ENCODE results near the gene GNAS-AS1. TPM values are rescaled to one million over a fixed set of nuclear protein-coding genes. Genes with fewer than 3 reads are reported as not detected.

GNAS-AS1 gene
- total RNA-seq, 4 donors from 2014 or later = 0.55 to 1.1 TPM; not detected in 2

- in situ Hi-C loops (cut with MboI; ENCODE audit: low pct_ligation_motif_present in 1 of 4, low pct_unique_long_range_greater_than_20kb in 1 of 4, low sequenced_read_pairs in 3 of 4) = no loop called here
- Histone ChIP-seq H3K9me3 (no peaks in the 10 kb centered on the region), H3K36me3 (no peaks in the 10 kb centered on the region), H3K27ac (no peak overlapping the region), H3K27me3 (peaks cover 6% of the 10 kb centered on the region), H3K4me3 (no peak overlapping the region), H3K4me1 (no peaks in the 10 kb centered on the region)
- WGBS, 2 donors (ENCODE audit: low coverage in 1 of 2) = 80% methylated on average over 11 of the region's 11 CpGs; no CpG with 5 or more reads in 1 of the 2 donors
- TF ChIP-seq CTCF (IDR thresholded peaks at IDR 0.05) = no peak
- no peak for TF ChIP-seq POLR2AphosphoS5 (IDR thresholded peaks at IDR 0.05)
- no peak for TF ChIP-seq EP300 (IDR thresholded peaks at IDR 0.05; ENCODE audit: low read depth)
- no peak for DNase-seq
- intact Hi-C loops (cut with DNase I; ENCODE audit: low total_unique reads) = no loop called here
These were observed 35.3 kb downstream of the GNAS-AS1 start for GRCh38 chr20:58815448-58815847.

DNA sequence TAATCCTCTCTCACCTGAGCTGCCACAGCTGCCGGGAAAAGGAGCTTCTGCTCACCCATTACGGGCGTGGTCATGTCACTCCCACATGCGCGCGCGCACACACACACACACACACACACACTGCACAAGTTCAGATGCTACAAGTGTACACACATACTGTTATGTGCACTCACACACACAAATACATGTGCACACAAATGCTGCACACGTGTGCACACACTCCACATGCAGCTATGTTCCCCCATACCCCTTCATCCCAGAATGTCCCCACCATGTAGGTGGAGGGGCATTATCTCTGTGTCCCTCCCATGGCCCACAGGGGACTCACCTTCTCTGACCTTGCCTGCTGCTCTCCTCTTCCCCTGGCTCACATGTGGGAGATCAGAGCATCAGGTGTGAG, 37.3 kb downstream of the GNAS-AS1 start:
- H3K9me3 ChIP-seq = no peaks in the 10 kb centered on the region
- no peak for DNase-seq
- no peaks in the 10 kb centered on the region for H3K4me1 ChIP-seq
- no peak overlapping the region for H3K4me3 ChIP-seq
- in situ Hi-C loops (cut with MboI; ENCODE audit: low pct_ligation_motif_present in 1 of 4, low pct_unique_long_range_greater_than_20kb in 1 of 4, low sequenced_read_pairs in 3 of 4) = no loop called here
- TF ChIP-seq CTCF (IDR thresholded peaks at IDR 0.05) (no peak), POLR2A (IDR thresholded peaks at IDR 0.05) (no peak)
- intact Hi-C loops (cut with DNase I; ENCODE audit: low total_unique reads) = no loop called here
- 62% methylated on average over 8 of the region's 8 CpGs; no CpG with 5 or more reads in 1 of the 2 donors for WGBS, 2 donors (ENCODE audit: low coverage in 1 of 2)
- H3K36me3 ChIP-seq = no peaks in the 10 kb centered on the region
- H3K27ac ChIP-seq = no peak overlapping the region
- H3K27me3 ChIP-seq = peaks cover 6% of the 10 kb centered on the region

- no peak for TF ChIP-seq POLR2AphosphoS5 (IDR thresholded peaks at IDR 0.05)
- TF ChIP-seq CTCF (IDR thresholded peaks at IDR 0.05) = no peak
- TF ChIP-seq EP300 (IDR thresholded peaks at IDR 0.05; ENCODE audit: low read depth) = no peak
- TF ChIP-seq POLR2A (IDR thresholded peaks at IDR 0.05) = no peak
- H3K27ac ChIP-seq = no peak overlapping the region
- DNase-seq = no peak
- 84 to 90% methylated on average over 2 to 13 of the region's 13 CpGs for WGBS, 2 donors (ENCODE audit: low coverage in 1 of 2)
- H3K9me3 ChIP-seq = no peaks in the 10 kb centered on the region
- peaks cover 6% of the 10 kb centered on the region for H3K27me3 ChIP-seq
- H3K4me3 ChIP-seq = no peak overlapping the region
- in situ Hi-C loops (cut with MboI; ENCODE audit: low pct_ligation_motif_present in 1 of 4, low pct_unique_long_range_greater_than_20kb in 1 of 4, low sequenced_read_pairs in 3 of 4) (no loop called here), intact Hi-C loops (cut with DNase I; ENCODE audit: low total_unique reads) (no loop called here)
- no peaks in the 10 kb centered on the region for H3K4me1 ChIP-seq
- H3K36me3 ChIP-seq = no peaks in the 10 kb centered on the region
These were observed 39.4 kb downstream of the GNAS-AS1 start for GRCh38 chr20:58811334-58811733.

- no peaks in the 10 kb centered on the region for H3K9me3 ChIP-seq
- WGBS, 2 donors (ENCODE audit: low coverage in 1 of 2) = 86 to 100% methylated on average over 1 to 10 of the region's 10 CpGs
- TF ChIP-seq POLR2AphosphoS5 (IDR thresholded peaks at IDR 0.05) (no peak), CTCF (IDR thresholded peaks at IDR 0.05) (no peak), POLR2A (IDR thresholded peaks at IDR 0.05) (no peak)
- H3K4me1 ChIP-seq = no peaks in the 10 kb centered on the region
- H3K36me3 ChIP-seq = no peaks in the 10 kb centered on the region
- DNase-seq = no peak
- no peak overlapping the region for H3K27ac ChIP-seq
- no peak overlapping the region for H3K4me3 ChIP-seq
- H3K27me3 ChIP-seq = peaks cover 6% of the 10 kb centered on the region
- in situ Hi-C loops (cut with MboI; ENCODE audit: low pct_ligation_motif_present in 1 of 4, low pct_unique_long_range_greater_than_20kb in 1 of 4, low sequenced_read_pairs in 3 of 4) = no loop called here
- intact Hi-C loops (cut with DNase I; ENCODE audit: low total_unique reads) = no loop called here
These were observed 39.8 kb downstream of the GNAS-AS1 start for GRCh38 chr20:58810879-58811250.

All from transverse colon (tissue), 4 donors.